Vagina (tissue), 2 donors: ENCODE data around the gene PSMD6. TPM values are rescaled to one million over a fixed set of nuclear protein-coding genes. Genes with fewer than 3 reads are reported as not detected.

Experiments used
- DNase-seq, 2 donors: peaks; one replicate each; pipeline ENCODE4 v3.0.0-alpha.2; 2017; ENCODE audit errors: extremely low spot score in 2 of 2
- H3K27ac ChIP-seq: fragments of 200-600 bp; sonication (generic); one replicate; pipeline ENCODE4 v1.5.1; 2019
- H3K27me3 ChIP-seq: fragments of 200-600 bp; sonication (generic); one replicate; pipeline ENCODE4 v1.5.1; 2019
- H3K36me3 ChIP-seq, 2 donors: fragments of 200-600 bp; sonication (generic); one replicate each; pipeline ENCODE4 v1.5.1; 2017 to 2019
- H3K4me1 ChIP-seq: fragments of 200-600 bp; sonication (generic); one replicate; pipeline ENCODE4 v1.5.1; 2019
- H3K4me3 ChIP-seq, 2 donors: fragments of 200-600 bp; sonication (generic); 1 replicate in 1 of 2; 2 replicates in 1 of 2; pipeline ENCODE4 v1.5.1; 2016 to 2019
- H3K9me3 ChIP-seq: fragments of 200-600 bp; sonication (generic); one replicate; pipeline ENCODE4 v1.5.1; 2019
- CTCF ChIP-seq, 3 experiments: fragments of 450-650 bp in 2 of 3; fragments of 200-600 bp in 1 of 3; sonication (generic) in 1 of 3; IDR thresholded peaks; one replicate each; pipeline ENCODE4 v1.5.1; 2017 to 2019; ENCODE audit warnings: antibody characterized with exemption in 3 of 3, mild to moderate bottlenecking in 2 of 3, moderate library complexity in 2 of 3
- POLR2A ChIP-seq, 2 donors: fragments of 450-650 bp; IDR thresholded peaks; one replicate each; pipeline ENCODE4 v1.6.1; 2017; ENCODE audit warnings: antibody characterized with exemption in 2 of 2, mild to moderate bottlenecking in 2 of 2, moderate library complexity in 2 of 2
- POLR2AphosphoS5 ChIP-seq, 2 donors: sonication (generic); formaldehyde crosslinking; IDR thresholded peaks; one replicate each; pipeline ENCODE4 v1.9.0; 2017; ENCODE audit warnings: antibody characterized with exemption in 2 of 2, mild to moderate bottlenecking in 2 of 2, low read depth in 1 of 2; ENCODE audit not compliant: insufficient read depth in 1 of 2
- intact Hi-C: fragments of 100-400 bp; cut with DNase I; formaldehyde crosslinking; loops from one replicate; pipeline ENCODE4 v1.15.1; 2023
- total RNA-seq: library from RNA; depleted of rRNA; stranded (reverse); fragments of >200 nt; gene quantifications from one replicate; pipeline ENCODE4 v1.2.3, GENCODE V29; 2016

The PSMD6 gene
- total RNA-seq, 1 donor from 2014 or later: 50.3 TPM

DNA sequence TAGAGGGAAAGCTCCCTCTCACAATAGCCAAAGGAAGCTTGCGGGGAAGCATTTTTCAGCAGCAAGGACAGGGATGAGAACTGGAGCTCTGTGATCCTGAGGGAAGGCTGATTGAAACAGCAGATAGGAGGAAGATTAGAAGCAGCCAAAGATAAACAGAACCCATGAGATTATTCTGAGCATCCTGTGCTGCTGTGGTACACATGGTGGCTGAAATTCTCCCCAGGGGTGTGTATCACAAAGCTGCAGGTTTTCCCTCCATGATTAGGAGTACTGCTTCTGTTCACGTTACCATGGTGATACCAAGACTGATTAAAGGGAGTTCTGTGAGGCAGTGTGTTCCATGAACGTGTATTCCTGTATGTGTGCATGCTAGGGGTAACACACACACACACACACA lies 30.3 kb upstream of the PSMD6 start:
- Histone ChIP-seq H3K4me3 (no peak overlapping the region), H3K27me3 (no peaks in the 10 kb centered on the region), H3K4me1 (no peaks in the 10 kb centered on the region), H3K36me3 (no peaks in the 10 kb centered on the region), H3K27ac (no peak overlapping the region), H3K9me3 (no peaks in the 10 kb centered on the region)
- DNase-seq: no peak
- intact Hi-C loops: no loop called here
- no peak for TF ChIP-seq POLR2A (IDR thresholded peaks at IDR 0.05)
- TF ChIP-seq CTCF (IDR thresholded peaks at IDR 0.05): no peak
- TF ChIP-seq POLR2AphosphoS5 (IDR thresholded peaks at IDR 0.05; ENCODE audit: insufficient read depth in 1 of 2, low read depth in 1 of 2): no peak

- Histone ChIP-seq H3K27me3 (no peaks in the 10 kb centered on the region), H3K9me3 (no peaks in the 10 kb centered on the region), H3K4me1 (no peaks in the 10 kb centered on the region), H3K4me3 (no peak overlapping the region), H3K36me3 (no peaks in the 10 kb centered on the region), H3K27ac (no peak overlapping the region)
- intact Hi-C loops: no loop called here
- no peak for TF ChIP-seq POLR2AphosphoS5 (IDR thresholded peaks at IDR 0.05; ENCODE audit: insufficient read depth in 1 of 2, low read depth in 1 of 2)
- TF ChIP-seq POLR2A (IDR thresholded peaks at IDR 0.05): no peak
- TF ChIP-seq CTCF (IDR thresholded peaks at IDR 0.05): no peak
- DNase-seq: no peak
Measured at GRCh38 chr3:64053117-64053516, 29.8 kb upstream of the PSMD6 start.

DNA sequence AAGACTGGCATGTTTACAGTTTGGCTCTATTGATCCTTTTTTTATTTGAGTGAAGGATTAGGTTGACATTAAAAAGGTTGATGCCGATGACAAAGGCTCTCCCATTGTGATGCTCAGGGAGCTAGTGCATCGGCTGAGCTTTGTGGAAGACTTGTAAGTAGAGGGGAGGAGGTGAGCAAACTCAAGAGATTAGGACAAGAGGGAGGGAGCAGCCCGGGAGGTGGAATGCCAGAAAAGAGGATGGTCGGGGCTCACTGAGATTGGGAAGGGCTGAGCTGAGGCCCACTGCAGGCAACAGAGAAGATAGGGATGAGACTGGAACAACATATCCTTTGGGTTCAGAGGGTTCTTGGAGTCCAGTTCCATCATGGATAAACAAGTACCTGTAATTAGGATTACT lies 26.5 kb upstream of the PSMD6 start:
- TF ChIP-seq POLR2A (IDR thresholded peaks at IDR 0.05) (no peak), POLR2AphosphoS5 (IDR thresholded peaks at IDR 0.05; ENCODE audit: insufficient read depth in 1 of 2, low read depth in 1 of 2) (no peak), CTCF (IDR thresholded peaks at IDR 0.05) (no peak)
- intact Hi-C loops: no loop called here
- no peaks in the 10 kb centered on the region for H3K27me3 ChIP-seq

DNA sequence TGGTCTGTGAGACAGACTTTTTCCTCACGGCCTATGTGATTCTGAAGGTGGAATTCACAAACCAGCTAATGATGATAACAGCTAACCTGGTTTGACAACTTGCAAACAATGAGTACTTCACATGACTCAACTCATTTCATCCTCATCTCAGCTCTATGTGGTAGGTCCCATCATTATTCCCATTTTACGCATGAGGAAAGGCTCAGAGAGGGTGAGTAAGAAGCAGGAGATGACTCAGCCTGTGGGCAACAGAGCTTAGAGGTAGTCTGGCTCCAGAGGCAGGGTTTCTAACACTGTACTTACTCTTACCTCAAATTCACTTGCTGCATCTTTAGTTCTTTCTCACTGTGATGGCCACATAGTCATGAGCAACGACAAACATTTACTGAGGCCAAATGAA lies 25.8 kb upstream of the PSMD6 start:
- Histone ChIP-seq H3K9me3 (no peaks in the 10 kb centered on the region), H3K4me1 (no peaks in the 10 kb centered on the region), H3K4me3 (no peak overlapping the region), H3K36me3 (no peaks in the 10 kb centered on the region), H3K27me3 (no peaks in the 10 kb centered on the region), H3K27ac (no peak overlapping the region)
- TF ChIP-seq POLR2A (IDR thresholded peaks at IDR 0.05) (no peak), POLR2AphosphoS5 (IDR thresholded peaks at IDR 0.05; ENCODE audit: insufficient read depth in 1 of 2, low read depth in 1 of 2) (no peak), CTCF (IDR thresholded peaks at IDR 0.05) (no peak)
- intact Hi-C loops: no loop called here
- DNase-seq: no peak

More for the DNA sequence above, 26.5 kb upstream of the PSMD6 start:
- H3K27ac ChIP-seq: no peak overlapping the region
- H3K4me1 ChIP-seq: no peaks in the 10 kb centered on the region
- H3K36me3 ChIP-seq: no peaks in the 10 kb centered on the region
- no peaks in the 10 kb centered on the region for H3K9me3 ChIP-seq
- H3K4me3 ChIP-seq: no peak overlapping the region
- DNase-seq: no peak

GRCh38 chr3:64048631-64049061 lies 25.4 kb upstream of the PSMD6 start:
- no peak for DNase-seq
- Histone ChIP-seq H3K4me3 (no peak overlapping the region), H3K4me1 (no peaks in the 10 kb centered on the region), H3K36me3 (no peaks in the 10 kb centered on the region), H3K9me3 (no peaks in the 10 kb centered on the region), H3K27ac (no peak overlapping the region), H3K27me3 (no peaks in the 10 kb centered on the region)
- TF ChIP-seq POLR2A (IDR thresholded peaks at IDR 0.05): no peak
- no peak for TF ChIP-seq POLR2AphosphoS5 (IDR thresholded peaks at IDR 0.05; ENCODE audit: insufficient read depth in 1 of 2, low read depth in 1 of 2)
- TF ChIP-seq CTCF (IDR thresholded peaks at IDR 0.05): no peak
- intact Hi-C loops: no loop called here
